HUDEP-2 (cell line): ENCODE results near the gene SUSD3.

Source experiments
- DNase-seq, 76 experiments: peaks; one replicate each; lab custom pipeline; 2025; ENCODE audit not compliant: unreplicated experiment in 76 of 76; lab: John Stamatoyannopoulos, UW

Gene SUSD3

DNA sequence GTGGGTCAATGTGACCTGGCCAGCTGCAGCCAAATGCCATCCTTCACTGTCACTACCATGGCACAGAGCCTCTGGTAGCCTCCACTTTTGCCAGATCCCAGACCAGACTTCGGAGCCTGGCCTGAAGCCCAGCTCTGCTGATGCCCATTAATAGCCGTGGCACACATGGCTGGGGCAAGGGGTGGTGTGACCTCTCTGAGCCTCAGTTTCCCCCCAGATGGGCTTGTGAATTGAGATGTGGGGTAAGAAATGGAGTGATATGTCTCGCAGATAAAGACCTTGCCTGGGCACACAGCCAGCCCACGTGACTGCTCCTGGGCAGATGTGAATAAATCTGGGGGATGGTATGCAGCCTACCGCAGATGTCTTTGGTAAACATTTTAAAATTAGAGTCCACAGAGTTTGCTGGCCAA lies 13.9 kb downstream of the SUSD3 start:
- peak in 33 of 76 experiments; percentile 2 to 48 (median 23) for DNase-seq

DNA sequence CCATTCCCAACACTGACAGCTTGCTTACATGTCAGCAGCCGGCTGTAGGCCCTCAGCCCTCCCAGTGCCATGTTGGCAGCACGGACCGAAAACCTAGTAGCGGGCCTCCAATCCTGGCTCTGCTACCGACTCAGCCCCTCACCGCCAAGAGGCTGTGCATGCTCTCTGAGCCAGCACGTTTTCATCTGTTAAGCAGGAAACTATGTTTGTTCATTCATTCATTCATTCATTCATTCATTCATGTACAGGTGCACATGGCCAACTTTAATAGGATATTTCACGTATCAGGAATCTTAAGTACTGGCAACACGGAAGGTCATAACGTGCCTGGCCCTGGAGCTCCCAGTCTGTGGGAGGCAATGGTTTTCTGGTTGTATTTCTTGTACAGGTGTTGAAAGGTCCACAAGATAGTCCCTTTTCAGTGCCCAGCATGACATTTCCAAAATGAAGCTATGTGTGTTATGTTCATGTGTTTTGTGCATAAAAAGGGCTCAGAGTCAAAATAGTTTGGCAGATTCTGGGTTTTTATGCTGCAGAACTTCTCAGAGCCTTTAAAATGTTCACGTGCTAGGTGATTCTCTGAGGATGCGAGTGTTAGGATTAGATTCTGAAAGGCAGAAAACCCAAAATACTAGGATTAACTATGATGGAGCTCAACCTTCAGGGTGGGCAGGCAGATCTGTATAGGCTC lies 17.7 kb downstream of the SUSD3 start:
- DNase-seq: no peak

DNA sequence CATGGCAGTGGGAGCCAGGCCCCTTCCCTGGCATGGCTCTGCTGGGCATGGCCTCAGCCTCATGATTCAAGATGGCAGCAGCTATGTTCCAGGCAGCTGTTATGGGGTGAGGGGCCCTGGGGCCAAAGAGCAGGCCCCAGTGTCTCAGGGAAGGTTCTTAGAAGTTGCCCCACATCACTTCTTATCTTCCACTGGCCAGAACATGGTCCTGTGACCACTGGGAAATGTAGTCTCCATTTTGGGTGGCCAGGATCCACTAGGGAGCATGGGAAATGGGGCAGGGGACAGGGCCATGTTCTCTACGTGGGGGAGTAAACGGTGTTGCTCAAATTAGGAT lies 18.3 kb downstream of the SUSD3 start:
- DNase-seq: no peak

GRCh38 chr9:93077367-93077766 lies 18.9 kb downstream of the SUSD3 start:
- no peak for DNase-seq

- DNase-seq: no peak
Measured at GRCh38 chr9:93077811-93078210, 19.3 kb downstream of the SUSD3 start.

GRCh38 chr9:93079371-93079770 lies 20.9 kb downstream of the SUSD3 start:
- no peak for DNase-seq

- no peak for DNase-seq
Measured at GRCh38 chr9:93080406-93080805, 21.9 kb downstream of the SUSD3 start.

DNA sequence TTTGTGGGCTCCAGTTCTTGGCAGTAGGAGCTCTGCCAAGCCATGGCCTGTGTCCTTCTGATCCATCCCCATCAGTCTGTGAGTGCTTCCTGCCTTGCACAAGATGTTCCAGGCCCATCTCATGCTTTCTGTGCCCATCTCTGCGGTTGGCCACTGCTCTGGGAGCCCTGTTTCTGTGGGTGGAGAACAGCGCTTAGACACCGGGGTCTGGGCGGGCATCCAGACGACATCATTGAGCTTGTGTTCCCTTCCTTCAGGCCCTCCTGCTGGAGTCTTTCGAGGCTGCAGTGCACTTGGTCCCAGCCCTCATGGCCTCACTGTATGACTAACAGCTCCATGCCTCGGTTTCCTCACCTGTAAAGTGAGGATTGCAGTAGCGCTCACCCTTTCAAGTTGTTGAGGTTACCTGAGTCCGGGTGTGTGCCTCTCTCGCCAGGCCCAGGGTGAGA lies 22.6 kb downstream of the SUSD3 start:
- DNase-seq: no peak

GRCh38 chr9:93081931-93082330 lies 23.4 kb downstream of the SUSD3 start:
- DNase-seq: no peak

DNA sequence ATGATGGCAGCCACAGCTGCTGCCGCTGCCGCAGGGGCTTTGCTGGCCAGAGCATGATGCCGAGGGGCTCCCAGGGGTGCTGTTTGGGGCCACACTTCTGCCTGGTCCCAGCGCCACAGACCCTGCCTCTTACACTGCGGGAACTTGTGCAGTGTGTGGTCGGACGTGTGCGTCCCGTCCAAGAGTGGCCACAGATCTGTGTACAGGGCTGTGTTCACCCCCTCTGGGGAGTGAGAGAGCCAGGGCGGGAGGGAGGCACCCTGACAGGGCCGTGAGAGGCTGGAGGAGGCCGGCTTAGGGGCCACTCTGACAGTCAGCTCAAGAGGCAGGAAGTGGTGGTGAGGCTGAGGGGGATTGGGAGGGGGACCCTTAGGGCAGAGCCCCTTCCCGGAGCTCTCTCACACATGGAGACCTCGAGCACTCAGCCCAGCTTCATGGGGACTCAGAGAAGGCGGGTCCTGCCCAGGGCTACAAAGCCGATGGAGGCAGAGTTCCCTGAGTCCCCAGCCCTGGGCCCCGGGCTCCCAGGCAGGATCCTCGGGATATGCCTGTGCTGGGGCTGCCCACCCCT lies 24.4 kb downstream of the SUSD3 start:
- DNase-seq: no peak

- DNase-seq: no peak
Measured at GRCh38 chr9:93083592-93084470, 25.3 kb downstream of the SUSD3 start.

DNA sequence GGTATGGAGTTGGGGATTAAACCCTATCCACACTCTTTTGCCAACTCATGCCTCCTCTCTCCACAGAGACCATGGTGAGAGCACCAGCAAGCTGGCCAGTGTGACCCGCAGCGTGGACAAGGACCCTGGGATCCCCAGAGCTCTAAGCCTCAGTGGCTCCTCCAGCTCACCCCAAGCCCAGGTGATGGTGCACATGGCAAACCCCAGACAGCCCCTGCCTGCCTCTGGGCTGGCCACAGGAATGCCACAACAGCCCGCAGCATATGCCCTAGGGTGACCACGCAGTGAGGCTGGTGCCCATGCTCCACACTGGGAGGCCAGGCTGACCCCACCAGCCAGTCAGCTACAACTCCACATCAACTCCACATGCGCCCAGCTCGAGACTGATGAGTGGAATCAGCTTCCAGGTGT lies 26.0 kb downstream of the SUSD3 start:
- DNase-seq: no peak

- DNase-seq: no peak
Measured at GRCh38 chr9:93085676-93086075, 27.2 kb downstream of the SUSD3 start.

- no peak for DNase-seq
Measured at GRCh38 chr9:93086447-93087224, 28.1 kb downstream of the SUSD3 start.

GRCh38 chr9:93087971-93088655 lies 29.6 kb downstream of the SUSD3 start:
- no peak for DNase-seq

- DNase-seq: no peak
Measured at GRCh38 chr9:93088656-93089015, 30.1 kb downstream of the SUSD3 start.

- no peak for DNase-seq
Measured at GRCh38 chr9:93089024-93089423, 30.5 kb downstream of the SUSD3 start.

DNA sequence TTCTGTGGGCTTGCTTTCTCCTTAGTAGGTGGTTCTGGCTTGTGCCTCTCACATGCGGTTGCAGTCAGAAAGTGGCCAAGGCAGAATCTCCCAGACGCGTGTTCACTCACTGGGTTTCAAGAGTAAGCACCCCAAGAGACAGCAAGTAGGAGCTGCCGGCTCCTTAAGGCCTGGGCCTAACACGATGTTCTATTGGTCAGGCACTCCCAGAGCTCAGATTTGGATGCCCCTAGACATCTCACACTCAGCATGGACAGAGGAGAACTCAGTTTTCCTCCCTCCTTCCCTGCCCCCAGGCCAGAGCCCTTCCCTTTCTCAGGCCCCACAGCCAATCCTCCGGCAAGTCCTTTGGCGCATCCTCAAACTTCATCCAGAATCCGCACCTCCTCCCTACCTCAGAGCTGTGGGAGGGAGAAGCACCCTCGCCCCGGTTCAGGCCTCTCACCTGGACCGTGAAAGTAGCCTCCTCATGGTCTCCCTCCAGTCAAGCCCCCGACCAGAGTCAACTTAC lies 31.0 kb downstream of the SUSD3 start:
- DNase-seq: no peak

DNA sequence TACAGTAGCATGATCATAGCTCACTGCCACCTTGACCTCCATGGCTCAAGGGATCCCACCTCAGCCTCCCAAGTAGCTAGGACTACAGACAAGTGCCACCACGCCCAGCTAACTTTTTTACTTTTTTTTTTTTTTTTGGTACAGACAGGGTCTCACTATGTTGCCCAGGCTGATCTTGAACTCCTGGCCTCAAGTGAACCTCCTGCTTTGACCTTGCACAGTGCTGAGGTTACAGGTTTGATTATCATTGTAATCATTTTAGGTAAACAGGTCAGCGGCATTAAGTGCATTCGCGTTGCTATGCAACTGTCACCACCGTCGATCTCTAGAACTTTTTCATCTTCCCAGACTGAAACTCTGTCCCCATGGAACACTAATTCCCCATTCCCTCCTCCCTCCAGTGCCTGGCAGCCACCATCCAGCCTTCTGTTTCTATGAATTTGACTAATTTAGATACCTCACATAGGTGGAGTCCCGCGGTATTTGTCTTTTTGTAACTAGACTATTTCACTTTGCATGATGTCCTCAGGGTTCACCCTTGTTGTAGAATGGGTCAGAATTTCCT lies 31.7 kb downstream of the SUSD3 start:
- no peak for DNase-seq

DNA sequence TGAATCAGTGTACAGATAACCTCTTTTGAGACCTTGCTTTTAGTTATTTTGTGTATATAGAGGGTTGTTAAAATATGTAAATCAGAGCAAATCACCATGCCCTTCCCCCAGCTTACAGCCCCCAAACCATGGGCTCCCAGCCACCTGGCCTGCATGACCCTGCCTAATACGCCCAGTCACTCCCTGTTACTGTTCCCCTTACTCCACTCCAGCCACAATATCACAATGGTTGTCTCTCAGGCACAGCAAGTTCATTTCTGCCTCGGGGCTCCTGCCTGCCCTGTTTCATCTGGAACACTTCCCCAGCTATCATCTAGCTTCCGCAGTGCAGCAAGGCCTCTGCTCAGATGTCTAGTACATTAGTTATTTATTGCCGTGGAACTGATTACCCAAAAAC lies 32.6 kb downstream of the SUSD3 start:
- DNase-seq: no peak
